HG02759 (cell line): ENCODE results near the gene ATP5MG.
A peak's percentile ranks its signal among the peaks of the same experiment; 100 is the strongest.
"Not testable (repeated sequence)": the region's sequence is repeated elsewhere in the genome, so short reads cannot be mapped to it uniquely, and the experiment has no call there.

Source experiments
- ATAC-seq: cut with Tn5 transposase; IDR thresholded peaks from one replicate; pipeline ENCODE4 v1.9.1; 2021; ENCODE audit warnings: mild to moderate bottlenecking, moderate library complexity; ENCODE audit not compliant: unreplicated experiment

The ATP5MG gene, protein sequence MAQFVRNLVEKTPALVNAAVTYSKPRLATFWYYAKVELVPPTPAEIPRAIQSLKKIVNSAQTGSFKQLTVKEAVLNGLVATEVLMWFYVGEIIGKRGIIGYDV

GRCh38 chr11:118401151-118401879, at the start of gene ATP5MG:
Gene ATP5MG (plus strand): TSS chr11:118401606. CDS start chr11:118401666, 60 bp downstream.
- peak; percentile 80 for ATAC-seq

- no peak for ATAC-seq
These were observed 48.2 kb upstream of the ATP5MG start for GRCh38 chr11:118353084-118353710.

DNA sequence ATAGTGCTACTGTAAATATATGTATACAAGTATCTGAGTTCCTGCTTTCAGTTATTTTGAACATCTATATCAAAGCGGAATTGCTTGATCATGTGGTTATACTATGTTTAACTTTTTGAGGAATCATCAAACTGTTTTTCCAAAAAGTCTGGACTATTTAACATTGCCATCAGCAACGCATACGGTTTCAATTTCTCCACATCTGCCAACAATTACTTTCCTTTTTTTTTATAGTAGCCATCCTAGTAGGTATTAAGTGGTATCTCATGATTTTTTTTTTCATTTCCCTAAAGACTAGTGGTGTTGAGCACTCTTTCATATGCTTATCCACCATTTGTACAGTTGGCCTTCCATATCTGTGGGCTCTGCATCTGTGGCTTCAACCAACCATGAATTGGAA, 43.3 kb upstream of the ATP5MG start:
- no peak for ATAC-seq

- peak; percentile 98 for ATAC-seq
These were observed 42.0 kb upstream of the ATP5MG start, which contains the start of gene UBE4A for GRCh38 chr11:118359295-118359958. Gene UBE4A (plus strand): TSS chr11:118359600. CDS start chr11:118365081, 5,481 bp downstream.

GRCh38 chr11:118364956-118365615, 36.3 kb upstream of the ATP5MG start:
- ATAC-seq = no peak

GRCh38 chr11:118366287-118366686, 35.1 kb upstream of the ATP5MG start:
- no peak for ATAC-seq

GRCh38 chr11:118370774-118371173, 30.6 kb upstream of the ATP5MG start:
- no peak for ATAC-seq

- ATAC-seq = no peak
These were observed 28.1 kb upstream of the ATP5MG start for GRCh38 chr11:118373263-118373662.

- no peak for ATAC-seq
These were observed 27.5 kb upstream of the ATP5MG start for GRCh38 chr11:118373871-118374270.

GRCh38 chr11:118374729-118375128, 26.7 kb upstream of the ATP5MG start:
- ATAC-seq = no peak

DNA sequence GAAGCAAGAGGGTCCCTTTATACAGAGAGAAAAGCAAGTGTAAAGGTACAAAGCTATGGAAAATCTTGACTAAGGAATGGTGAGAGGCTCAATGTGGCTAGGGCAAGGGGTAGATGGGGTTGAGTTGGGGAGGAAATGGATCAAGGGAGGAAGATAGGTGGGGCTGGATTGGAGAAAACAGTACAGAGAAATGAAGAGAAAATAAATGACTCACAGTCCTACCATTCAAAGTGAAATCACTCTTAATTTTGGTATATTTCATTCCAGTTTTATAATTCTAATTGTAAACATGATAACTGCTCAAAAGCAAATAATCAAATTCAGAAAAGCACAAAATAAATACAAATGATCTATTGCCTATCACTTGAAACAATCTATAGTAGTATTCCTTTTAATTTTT, 25.4 kb upstream of the ATP5MG start:
- ATAC-seq = no peak

GRCh38 chr11:118379497-118379896, 21.9 kb upstream of the ATP5MG start:
- no peak for ATAC-seq

- ATAC-seq = no peak
These were observed 20.8 kb upstream of the ATP5MG start for GRCh38 chr11:118380571-118380970.

GRCh38 chr11:118382954-118383353, 18.5 kb upstream of the ATP5MG start:
- ATAC-seq = no peak

DNA sequence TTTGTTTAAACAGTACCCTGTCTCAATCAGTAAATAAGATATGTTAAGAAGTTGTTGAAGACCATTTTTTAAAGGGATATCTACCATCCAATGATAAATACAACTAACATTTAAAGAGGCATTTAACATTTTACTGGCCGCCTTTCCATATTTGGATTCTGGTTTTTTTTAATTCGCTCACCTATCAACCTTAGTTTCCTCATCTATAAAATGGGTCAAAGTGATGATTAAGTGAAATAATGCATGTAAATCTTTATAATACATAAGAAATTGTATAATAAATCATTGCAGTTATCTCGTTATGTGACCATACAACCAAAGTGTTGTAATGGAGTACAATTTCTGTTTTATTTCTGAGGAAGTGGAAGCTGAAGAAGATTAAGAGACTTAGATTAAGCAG, 17.7 kb upstream of the ATP5MG start:
- ATAC-seq = no peak

DNA sequence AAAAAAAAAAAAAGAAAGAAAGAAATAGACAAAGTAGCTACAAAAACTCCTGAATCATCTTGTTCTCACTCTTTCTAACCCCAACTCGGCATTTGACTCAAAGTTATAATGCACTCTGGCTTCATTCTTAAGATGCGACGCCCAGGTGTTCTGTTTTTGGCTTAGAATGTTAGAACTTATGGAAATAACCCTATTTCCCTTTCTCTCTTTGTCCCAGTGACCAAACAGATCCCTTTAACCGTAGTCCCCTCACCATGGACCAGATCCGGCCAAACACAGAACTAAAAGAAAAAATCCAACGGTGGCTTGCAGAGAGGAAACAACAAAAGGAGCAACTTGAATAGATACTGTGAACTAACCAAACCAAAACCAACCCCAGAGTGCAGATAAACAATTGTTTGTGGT, 5.3 kb upstream of the ATP5MG start:
- no peak for ATAC-seq

DNA sequence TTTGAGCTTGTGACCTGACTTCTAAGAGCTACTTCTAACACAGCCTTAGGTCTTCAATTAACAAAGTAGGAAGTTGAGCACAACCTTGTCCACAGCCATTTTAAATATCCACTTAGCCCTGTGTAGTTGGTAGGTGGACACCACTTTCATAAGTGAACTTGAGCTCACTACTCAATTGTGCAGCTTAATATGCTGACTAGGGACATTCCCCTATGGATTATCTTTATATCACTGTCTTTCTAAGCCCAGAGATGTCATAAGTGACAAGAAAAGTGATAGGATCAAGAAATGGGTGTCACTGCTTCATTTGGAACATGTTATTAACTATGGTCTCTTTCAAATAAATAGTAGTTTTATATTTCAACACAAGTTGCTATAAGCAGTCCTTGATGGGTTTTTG, 4.0 kb upstream of the ATP5MG start:
- ATAC-seq = no peak

DNA sequence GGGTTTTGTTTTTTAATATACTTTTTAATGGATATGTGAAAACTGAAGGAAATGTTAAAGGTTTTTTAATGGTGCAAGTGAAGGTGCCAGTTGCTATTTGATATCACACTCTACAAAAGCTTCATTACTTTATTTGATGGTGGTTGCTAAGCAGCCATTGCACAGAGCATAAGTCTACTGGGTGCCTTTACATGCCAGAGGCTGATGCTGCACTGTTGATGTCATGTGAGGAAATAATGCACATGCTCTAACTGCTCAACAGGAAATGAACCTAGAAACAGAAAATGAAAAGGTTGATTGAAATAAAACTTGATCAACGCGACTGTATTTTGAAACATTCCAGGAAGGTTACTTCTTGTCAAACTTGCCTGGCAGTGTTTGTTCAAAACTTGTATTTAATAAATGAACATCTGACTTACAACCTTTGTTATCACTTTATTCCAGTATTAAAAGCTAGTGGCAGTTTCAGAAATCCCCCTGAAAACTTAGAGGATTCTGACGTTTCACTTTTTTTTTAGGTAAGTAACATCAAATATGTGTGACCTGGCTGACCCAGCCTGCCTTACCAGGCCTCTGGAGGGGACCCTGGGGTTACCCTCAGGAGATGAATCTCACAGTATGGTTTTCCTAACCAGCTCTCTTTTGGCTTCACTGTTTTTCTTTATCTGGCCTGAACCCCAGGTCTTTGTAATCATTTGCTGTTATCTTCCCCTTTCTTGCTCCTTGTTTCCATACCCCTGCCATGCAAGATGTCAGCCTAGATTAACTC, 2.4 kb upstream of the ATP5MG start:
- ATAC-seq = no peak

DNA sequence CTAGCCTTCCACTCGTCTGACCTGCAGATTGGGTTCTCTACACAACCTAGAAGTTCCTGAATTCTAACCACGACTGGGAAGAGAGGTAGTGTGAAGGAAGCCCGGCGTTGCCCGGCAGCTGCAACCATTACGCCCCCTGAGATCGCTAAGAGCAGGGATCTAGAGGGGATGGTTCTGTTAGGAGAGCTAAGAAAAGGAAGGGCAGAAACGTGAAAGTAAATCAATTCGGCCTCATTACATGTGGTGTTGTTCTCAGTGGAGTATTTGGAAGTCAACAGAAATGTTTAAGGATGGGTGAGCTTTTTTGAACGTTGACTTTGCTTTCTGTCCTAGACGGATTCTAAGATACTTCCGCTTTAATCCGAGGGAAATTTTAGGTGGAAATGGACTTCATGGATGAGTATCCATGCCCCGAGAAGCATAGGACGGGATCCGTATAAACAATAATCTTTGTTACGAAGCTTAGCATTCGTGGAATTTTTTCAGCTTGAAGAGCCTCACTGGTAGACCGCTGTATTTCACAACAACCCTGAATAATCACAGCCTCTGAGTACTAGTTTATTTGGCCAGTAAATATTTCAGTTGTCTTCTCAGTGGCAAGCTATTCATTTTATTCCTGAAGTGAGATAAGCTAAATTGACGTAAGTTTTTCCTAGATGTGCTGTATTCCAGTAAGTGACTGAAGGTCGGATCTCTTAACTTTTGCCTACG, 629 bp downstream of the ATP5MG start:
- no peak for ATAC-seq

GRCh38 chr11:118402594-118402993, 1.2 kb downstream of the ATP5MG start:
- not testable (repeated sequence) for ATAC-seq
